NCI-H1092 treated with DMSO at 0.1 percent for 48 hours (cell line): ENCODE data around the gene PKDREJ.
A peak's percentile ranks its signal among the peaks of the same experiment; 100 is the strongest.
"Not testable (repeated sequence)": the region's sequence is repeated elsewhere in the genome, so short reads cannot be mapped to it uniquely, and the experiment has no call there.

Experiments used
- DNase-seq: peaks from one replicate; lab custom pipeline; 2025; lab: John Stamatoyannopoulos, UW

Gene PKDREJ, protein sequence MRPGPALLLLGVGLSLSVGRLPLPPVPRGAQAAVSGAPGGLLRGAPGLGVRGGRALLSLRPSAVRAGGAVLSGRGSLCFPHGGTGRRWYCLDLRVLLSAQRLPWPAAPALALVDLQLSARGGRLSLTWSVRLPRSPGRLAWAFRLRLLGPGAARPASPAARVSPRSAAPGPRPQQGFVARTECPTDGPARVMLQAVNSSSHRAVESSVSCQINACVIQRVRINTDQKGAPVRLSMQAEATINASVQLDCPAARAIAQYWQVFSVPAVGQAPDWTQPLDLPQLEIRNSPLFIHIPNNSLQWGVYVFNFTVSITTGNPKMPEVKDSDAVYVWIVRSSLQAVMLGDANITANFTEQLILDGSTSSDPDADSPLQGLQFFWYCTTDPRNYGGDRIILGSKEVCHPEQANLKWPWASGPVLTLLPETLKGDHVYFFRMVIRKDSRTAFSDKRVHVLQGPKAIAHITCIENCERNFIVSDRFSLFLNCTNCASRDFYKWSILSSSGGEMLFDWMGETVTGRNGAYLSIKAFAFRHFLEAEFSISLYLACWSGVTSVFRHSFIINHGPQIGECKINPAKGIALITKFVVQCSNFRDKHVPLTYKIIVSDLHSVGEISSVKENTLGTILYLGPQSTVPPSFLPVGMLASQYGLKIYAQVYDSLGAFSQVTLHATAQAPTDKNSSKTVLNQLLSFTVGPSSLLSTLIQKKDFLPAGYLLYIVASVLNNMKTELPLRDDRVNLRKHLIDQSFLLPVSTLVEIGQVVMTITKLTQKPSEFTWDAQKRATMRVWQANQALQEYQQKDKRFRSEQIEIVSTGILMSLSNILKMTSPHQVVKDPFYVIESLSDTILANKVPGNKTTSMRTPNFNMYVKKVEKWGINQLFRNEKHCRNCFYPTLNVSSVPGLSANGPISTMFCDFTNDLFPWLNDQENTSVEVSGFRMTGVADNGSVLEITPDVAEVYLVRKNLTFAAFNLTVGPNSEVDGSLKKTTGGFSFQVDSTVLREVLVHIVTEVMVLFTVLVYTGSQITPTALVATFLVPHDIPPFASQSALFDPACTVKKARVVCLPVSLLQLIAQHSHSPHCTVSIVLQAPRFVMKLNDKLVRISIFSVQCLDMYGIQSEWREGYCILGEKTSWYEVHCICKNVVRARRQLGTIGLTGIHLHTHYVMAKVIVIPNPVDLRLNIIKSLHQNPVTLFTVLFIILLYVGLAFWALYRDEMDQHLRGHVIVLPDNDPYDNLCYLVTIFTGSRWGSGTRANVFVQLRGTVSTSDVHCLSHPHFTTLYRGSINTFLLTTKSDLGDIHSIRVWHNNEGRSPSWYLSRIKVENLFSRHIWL (N-terminal part only)

GRCh38 chr22:46263216-46263590 lies at the start of gene PKDREJ:
TSS of gene PKDREJ (minus strand) at chr22:46263343. CDS start at chr22:46263322, 21 bp downstream.
- DNase-seq: no peak

DNA sequence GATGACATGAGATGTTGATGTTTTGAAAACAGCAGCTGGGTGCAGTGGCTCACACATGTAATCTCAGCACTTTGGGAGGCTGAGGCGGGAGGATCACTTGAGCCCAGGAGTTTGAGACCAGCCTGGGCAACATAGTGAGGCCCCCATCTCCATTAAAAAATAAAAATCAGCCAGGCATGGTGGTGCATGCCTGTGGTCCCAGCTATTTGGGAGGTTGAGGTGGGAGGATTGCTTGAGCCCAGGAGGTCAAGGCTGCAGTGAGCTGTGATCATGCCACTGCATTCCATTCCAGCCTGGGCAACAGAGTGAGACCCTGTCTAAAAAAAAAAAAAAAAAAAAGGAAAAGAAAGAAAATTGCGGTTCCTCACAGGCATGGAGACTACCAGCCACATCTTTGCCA lies 49.7 kb upstream of the PKDREJ start:
- DNase-seq: not testable (repeated sequence)

DNA sequence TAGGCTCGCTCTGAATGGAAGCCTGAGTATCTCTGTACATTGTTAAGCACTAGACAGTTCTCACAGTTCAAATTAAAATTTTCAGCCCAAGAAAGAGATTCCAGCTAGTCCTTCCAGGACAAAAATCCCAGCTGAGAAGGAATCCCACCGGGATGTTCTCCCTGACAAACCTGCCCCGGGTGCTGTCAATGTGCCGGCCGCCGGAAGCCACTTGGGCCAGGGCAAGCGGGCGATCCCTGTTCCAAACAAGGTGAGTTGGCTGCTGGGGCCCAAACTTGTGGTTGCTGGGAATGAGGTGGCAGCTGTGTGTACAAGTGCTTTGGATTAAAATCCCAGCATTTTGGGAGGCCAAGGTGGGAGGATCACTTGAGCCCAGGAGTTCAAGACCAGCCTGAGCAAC lies 48.9 kb upstream of the PKDREJ start:
- no peak for DNase-seq

DNA sequence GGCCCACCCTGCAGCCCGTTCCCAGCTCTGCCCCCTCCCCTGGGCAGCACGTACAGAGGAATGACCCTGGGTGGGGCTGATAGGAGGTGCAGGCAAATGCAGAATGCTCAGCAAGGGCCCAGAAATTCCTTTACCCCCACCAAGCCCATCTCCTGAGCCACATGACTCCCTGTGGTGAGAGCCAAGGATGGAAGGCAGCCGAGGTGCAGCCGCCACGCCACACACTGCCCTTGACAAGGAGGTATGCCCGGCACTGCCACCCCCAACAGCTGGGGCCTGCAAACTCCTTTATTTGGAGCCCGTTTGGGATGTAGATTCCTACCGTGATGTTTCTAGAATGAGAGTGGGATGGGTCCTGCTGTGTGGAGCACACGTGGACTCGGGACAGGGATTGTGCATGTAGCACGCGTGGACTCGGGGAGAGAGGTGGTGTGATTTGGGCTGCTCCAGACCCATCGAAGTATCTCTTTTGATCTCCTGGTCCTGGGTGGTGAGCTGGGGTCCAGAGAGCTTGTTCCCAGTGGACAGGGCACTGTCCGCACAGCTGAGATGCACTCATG lies 46.5 kb upstream of the PKDREJ start:
- no peak for DNase-seq

- no peak for DNase-seq
Measured at GRCh38 chr22:46308283-46308988, 45.3 kb upstream of the PKDREJ start.

GRCh38 chr22:46303347-46303965 lies 40.3 kb upstream of the PKDREJ start:
- no peak for DNase-seq

GRCh38 chr22:46300491-46300890 lies 37.3 kb upstream of the PKDREJ start:
- DNase-seq: no peak

- no peak for DNase-seq
Measured at GRCh38 chr22:46299101-46299500, 36.0 kb upstream of the PKDREJ start.

DNA sequence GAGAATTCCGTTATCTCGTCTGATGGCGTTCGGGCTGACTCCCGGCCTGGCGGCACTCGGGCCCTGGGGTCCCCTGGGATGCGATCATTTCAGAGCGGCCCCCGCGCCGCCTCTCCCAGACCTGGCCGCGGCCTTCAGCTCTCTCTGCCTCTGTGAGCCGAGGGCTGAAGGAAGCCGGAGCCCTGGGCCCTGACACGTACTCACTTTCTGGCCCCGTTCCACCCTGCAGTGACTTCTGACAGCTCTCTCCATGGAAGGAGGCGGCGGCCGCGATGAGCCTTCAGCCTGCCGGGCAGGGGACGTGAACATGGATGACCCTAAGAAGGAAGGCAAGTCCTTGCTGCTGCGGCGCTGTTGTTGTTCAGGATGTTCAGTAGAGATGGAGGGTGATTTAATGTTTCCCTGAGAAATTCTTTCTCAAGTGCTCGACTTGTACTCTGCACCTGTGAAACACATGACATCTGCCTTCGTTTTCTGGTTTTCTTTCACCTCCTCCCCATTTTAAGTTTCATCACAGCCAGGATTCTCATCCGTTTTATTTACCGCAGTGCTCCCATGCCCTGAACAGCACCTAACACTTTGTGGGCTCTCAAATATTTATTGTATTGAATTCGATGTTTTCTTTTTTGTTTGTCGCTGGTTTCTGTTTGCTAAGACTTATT lies 34.1 kb upstream of the PKDREJ start:
- DNase-seq: peak; percentile 2

DNA sequence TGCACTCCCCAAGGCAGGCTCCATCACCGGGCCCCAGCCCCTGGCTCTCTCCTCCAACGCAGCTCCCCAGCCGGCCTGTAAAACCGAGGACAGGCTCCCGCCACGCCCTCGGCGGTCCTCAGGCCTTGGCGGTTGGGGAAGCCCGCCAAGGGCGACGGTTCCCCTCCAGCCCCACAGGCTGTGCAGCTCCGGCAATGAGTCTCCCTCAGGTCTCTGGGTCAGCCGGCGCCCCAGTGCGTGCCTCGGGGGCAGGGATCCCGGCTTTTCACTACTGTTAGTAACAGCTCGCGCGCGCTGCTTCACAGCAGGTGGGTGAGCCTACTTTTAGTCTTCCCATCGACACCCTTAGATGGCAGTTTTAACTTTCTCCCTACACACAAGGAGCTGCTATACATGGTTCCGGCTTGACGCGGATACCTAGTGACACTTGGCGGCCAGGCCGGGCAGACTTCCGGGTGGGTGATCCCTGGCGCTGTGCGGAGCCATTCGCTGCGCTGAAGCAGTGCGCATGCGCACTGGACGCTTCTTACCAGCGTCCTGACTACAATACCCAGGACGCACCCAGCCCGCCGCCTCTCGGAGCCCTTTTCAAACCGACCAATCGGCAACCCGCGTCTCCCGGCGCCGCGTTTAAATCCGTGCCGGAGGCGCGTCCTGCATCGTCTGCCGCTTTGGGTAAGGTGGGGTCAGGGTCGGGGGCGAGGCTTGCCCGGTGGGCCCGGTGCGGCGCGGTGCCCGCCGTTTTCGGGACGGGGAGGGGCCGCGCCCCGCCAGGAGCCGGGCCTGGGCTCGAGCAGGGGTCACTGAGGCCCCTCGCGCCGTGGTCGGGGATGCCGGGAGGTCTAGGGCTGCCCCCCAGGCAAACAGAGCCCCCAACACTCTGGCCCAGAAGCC lies 33.4 kb upstream of the PKDREJ start, which contains the start of gene GTSE1:
Gene GTSE1 (plus strand): TSS at position 614 of the 894 bp plus-strand sequence. CDS start 531 bp downstream, outside the sequence.
- peak; percentile 80 for DNase-seq

DNA sequence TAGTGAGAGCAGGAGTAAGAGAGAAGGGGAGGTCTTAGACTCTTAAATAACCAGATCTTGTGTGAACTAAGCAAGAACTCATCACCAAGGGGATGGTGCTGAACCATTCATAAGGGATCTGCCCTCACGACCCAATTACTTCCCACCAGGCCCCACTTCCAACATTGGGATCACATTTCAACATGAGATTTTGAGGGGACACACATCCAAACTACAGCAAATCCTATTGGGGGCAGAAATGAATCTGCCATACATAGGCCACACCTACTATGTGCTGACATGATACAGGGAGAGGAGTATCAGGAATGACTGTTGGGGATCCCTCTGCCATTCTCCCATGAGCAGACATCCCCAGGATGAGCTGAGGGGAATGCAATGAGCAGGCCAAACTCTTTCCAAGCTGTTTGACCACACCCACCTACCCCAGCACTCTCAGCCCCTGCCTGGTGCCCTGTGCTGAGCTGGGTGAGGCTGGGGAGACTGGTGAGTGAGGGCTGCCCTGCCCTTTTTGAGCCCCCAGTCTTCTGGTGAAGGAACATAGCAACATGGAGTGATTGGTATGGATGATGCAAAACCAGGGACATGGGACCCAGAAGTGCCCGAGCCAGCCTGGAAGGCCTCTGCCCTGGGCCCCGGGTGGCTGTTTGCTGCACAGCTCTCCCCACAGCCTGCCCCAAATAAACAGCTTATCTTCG lies 32.3 kb upstream of the PKDREJ start:
- DNase-seq: no peak

GRCh38 chr22:46294784-46295183 lies 31.6 kb upstream of the PKDREJ start:
- no peak for DNase-seq

- DNase-seq: no peak
Measured at GRCh38 chr22:46293577-46294260, 30.6 kb upstream of the PKDREJ start.

GRCh38 chr22:46292732-46293131 lies 29.6 kb upstream of the PKDREJ start:
- DNase-seq: no peak

GRCh38 chr22:46292173-46292572 lies 29.0 kb upstream of the PKDREJ start:
- no peak for DNase-seq

- no peak for DNase-seq
Measured at GRCh38 chr22:46290843-46291785, 28.0 kb upstream of the PKDREJ start.
